ENCODE data around the gene TNFSF11.

TNFSF11 gene

GRCh38 chr13:42591602-42592001 is 17.6 kb downstream of the TNFSF11 start:
- TF ChIP-seq CTCF (IDR thresholded peaks at IDR 0.05) = no peak

GRCh38 chr13:42592915-42593900 is 19.3 kb downstream of the TNFSF11 start:
- TF ChIP-seq CTCF (IDR thresholded peaks at IDR 0.05) = no peak

- peak; percentile 74 for TF ChIP-seq CTCF (IDR thresholded peaks at IDR 0.05)
Observed at GRCh38 chr13:42594481-42595252, 20.7 kb downstream of the TNFSF11 start.

GRCh38 chr13:42595253-42595571 is 21.3 kb downstream of the TNFSF11 start:
- TF ChIP-seq CTCF (IDR thresholded peaks at IDR 0.05) = no peak

GRCh38 chr13:42597505-42597904 is 23.6 kb downstream of the TNFSF11 start:
- TF ChIP-seq CTCF (IDR thresholded peaks at IDR 0.05) = no peak

GRCh38 chr13:42600943-42601342 is 27.0 kb downstream of the TNFSF11 start:
- TF ChIP-seq CTCF (IDR thresholded peaks at IDR 0.05) = no peak

- no peak for TF ChIP-seq CTCF (IDR thresholded peaks at IDR 0.05)
Observed at GRCh38 chr13:42602906-42603305, 29.0 kb downstream of the TNFSF11 start.
